Hematopoietic multipotent progenitor cell treated with erythropoietin and hydrocortisone succinate and interleukin-3 and kit ligand, for 4 days (in vitro differentiated cells): ENCODE data around the gene COL9A3.

Experiments
- DNase-seq: peaks from one replicate; pipeline ENCODE4 v3.0.0-alpha.2; 2015

COL9A3 gene

DNA sequence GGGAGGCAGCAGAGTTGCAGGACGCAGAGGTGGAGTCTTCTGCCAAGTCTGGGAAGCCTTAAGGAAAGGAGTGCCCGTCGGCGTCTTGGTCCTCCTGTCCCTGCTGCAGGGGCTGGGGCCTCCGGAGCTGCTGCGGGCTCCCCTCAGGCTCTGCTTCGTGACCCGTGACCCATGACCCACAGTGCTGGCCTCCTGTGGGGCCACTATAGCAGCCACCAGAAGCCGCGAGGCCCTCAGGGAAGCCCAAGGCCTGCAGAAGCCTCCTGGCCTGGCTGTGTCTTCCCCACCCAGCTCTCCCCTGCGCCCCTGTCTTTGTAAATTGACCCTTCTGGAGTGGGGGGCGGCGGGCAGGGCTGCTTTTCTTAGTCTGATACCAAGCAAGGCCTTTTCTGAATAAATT is 3.3 kb upstream of the COL9A3 start:
- no peak for DNase-seq

DNA sequence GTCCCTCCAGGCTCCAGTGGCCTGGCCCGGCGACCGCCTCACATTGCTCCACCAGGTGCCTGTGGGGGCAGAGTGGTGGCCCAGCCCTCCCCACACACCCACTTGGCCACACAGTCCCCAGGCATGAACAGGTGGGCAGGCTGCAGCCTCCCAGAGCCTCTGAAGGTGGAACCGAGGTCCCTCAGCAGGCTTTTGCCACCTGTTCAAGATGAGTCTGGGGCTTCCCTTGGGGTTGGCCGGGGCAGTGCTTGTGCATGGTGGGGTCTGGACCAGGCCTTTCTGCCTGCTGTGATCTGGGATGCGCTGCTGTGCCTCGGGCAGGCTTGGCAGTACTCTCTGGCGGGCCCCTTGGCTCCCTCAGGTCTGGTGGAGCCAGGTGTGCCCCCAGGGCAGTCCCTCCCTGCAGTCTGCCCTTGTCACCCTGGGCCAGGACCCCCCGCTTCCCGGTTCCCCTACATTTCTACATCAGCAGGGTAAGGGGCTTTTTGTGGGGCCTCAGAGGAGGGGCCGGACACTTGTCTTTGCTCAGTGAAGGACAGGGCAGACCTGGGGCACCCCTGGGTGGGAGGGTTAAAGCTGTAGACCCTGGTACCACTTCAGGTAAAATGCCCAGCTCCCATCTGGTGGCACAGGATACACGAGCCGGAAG is 2.7 kb upstream of the COL9A3 start:
- DNase-seq: no peak

DNA sequence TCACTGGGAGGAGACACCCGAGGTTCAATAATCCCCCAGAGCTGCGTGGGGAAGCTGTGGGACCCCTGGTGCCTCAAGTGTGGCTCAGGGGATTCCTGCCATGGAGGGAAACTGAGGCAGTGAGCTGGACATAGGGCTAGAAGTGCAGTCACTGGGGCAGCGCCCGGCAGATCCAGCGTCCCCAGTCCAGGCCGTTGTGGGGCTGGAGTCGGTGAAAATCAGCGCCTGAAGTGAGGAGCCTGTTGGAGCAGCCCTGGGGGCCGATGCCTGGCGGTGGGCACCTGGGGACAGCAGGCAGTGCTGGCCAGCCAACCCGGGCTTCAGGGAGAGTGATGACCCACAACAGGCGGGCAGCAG is 2.2 kb upstream of the COL9A3 start:
- DNase-seq: no peak

DNA sequence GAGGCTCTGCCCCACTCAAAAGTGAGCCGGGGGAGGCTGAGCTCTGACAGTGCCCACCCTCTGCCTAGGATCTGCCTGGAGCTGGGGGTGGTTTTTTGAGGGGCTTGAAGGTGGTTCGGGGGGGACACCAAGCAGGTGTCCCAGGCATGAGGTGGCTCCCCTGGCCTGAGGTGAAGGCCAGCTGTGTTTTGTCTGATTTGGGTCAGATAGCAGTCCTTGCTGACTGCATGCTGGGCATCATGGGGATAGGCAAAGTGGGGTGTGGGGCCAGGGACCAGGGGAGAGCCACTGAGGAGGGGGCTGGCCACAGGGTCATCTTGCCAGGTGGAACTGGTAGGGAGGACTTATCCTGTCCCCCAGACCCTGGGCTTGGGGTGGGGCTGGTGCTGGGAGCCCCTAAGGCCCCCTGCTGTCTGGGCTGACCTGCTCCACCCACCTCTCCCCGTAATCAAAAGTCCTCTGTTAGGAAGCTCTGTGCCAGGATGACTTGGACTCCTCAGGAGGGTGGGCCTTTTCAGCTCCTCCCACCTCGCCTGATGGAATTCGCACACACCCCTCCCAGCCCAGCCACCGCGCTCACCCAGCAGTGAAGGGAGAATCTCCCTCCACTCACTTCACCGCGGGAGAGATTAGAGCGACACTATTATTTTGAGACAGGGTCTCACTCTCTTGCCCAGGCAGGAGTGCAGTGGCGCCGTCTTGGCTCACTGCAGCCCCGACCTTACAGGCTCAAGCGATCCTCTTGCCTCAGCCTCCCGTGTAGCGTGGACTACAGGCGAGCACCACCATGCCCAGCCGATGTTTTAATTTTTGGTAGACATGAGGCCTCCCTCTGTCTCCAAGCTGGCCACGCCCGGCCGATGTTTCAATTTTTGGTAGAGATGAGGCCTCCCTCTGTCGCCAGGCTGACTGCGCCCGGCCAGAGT is 1.5 kb upstream of the COL9A3 start:
- peak; percentile 58 for DNase-seq

DNA sequence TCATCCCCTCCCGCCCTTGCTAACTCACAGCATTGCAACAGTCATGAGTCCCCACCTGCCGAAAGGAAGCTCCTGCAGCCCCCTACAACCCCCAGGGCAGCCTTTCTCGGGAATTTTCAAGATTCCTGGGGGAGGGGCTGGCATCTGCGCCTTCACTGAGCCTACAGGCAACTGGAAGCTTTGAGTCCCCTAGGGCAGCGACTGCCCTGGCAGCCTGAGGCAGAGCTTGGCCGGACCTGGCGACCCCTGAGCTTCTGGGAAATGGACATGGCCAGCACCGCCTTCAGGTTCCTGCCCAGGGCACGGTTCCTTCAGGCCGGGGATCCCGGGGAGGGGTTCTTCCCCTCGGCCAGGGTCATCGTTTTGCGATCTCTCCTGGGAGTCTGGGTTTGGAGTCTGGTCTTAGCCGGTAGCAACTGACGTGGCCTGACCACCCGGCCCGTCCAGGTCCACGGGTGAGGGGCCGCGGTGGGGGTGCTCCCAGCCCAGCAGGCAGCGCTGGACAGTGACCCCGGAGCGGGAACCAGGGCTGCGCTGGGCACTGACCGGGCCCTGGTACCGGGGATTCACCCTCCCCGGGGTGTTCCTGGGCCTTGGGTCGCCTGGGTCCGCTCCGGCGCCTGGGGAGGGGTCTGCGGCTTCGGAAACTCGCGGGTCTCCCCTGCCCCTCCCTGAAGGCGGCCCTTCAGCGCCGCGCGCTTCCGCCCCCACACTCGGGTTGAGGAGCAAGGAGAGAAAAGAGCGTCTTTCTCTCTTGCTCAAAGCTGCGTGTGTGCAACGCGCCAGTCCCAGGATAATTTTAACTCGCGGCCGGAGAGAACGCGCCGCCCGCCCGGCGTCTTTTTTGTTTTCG is 593 bp upstream of the COL9A3 start:
- no peak for DNase-seq

DNA sequence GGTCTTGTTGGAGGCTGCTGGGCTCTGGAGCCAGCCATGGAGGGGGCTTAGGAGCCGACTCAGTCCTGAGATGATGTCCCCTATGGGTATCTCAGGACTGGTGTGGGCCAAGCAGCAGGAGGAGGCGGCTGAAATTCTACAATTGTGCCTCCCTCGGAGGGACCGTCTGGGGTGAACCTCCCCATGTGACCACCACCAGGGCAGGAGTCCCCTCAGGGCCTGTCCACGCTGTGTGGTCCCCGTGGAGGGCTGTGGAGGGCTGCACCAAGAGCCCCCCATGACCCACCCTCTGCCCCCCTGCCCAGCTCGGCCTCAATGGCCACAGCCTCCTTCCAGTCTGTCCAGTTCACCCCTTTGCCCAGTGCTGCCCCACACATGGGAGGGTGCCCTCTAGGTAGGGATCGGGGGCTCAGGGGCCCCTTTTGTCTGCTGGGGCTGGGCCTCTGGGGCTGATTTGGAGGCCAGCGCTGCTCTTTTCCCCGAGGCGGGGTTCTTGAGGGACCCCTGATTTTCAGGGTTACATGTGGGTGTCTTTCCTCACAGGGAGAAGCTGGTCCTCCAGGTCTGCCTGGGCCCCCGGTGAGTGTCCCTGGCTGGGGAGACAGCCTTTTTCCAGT is 1.2 kb downstream of the COL9A3 start:
- no peak for DNase-seq

DNA sequence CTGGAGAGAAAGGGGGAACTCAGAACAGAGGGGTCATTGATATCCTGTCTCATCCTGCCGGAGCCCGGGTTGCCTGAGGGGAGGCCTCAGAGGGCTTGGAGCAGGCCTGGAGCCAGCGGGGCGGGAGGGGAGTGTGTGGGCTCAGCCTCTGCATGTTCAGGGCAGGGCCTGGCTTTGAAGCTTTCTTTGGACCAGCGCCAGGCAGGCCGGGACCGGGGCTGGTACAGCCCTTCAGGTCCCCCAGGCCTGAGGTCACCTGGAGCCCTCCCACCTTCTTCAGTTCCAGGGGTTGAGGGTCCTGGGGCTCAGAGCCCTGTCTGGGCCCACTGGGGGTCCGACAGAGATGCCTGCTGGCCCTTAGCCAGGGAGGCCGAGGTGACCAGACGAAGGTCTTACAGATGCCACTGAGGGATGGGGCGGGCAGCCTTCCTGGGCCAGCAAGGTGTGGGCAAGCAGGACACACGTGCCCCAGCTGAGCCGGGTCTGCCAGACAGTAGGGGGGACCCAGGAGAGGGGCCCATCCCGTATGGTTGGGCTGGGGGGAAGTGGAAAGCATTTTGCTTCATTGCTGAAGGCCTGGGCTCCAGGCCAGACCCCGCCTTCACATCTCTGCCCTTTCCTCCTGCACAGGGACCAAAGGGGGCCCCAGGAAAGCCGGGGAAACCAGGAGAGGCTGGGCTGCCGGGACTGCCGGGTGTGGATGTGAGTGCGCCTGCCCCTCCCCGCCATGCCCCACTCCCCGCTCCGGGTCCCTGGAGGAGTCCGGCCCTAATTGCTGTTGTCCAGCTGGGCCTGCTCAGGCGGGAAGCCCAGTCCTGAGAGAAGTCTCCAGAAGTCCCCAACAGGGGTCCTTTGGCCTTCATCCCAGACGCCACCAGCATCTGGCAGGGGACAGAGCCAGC is 2.0 kb downstream of the COL9A3 start:
- DNase-seq: no peak

DNA sequence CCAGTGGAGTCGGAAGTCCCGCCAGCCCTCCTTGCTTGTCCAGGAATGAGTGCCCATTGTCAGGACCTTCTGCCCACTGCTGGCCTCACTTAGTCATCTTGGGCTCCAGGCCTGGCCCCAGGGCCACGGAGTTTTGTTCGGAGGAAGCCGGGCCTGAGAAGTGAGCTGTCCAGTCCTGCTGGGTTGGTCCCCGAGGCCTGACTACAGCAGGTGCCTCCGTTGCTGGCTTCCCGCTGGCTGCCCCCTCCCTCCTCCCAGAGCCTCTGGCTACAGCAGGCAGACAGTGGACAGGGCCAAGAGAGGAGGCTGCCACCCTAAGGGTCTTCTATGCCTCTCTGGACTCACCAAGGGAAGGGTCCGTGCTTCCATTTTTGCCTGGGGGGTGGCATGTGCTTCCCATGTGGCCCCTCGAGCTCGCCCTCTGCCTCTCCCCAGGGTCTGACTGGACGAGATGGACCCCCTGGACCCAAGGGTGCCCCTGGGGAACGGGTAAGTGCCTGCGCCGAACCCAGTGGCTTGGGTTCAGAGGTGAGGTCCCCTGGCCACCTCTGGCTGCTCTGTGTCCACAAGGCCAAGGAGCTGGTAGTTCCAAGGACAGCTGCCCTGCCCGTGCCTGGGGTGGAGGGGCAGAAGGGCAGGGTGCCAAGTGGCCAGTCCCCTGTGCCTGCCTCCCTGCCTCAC is 2.8 kb downstream of the COL9A3 start:
- DNase-seq: no peak

DNA sequence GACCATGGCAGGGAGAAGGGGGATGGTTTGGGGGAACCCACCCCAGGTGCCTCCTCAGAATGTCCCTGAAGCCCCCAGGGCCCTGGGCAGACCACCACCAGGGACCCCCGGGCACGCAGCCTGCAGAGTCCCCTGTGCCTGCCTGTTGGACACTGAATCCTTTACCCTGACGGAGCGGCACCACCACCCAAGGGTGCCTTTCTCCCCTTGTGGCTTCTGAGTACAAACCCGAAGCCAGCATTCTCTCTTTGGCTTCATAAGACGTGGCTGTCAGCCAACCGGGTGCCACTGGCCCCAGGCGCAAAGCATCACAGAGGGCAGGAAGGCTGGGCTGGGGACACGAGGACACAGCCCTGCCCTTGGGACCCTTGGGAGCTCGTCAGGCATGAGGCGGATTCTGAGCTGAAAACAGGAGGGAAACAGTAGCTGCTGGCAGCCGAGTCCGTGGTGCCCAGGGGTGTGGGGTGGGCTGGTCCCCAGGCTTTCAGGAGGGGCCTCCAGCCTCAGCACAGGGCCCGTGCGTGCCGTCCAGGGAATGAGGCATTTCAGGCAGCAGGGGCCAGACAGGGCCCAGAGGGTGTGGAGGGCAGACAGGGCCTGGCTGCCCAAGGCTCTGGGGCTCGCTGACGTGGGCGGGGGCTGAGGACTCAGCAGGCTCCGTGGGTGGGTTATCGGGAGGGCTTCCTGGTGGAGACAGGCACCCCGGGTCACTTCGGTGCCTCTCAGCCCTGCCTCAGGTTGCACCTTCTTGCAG is 3.5 kb downstream of the COL9A3 start:
- DNase-seq: no peak

DNA sequence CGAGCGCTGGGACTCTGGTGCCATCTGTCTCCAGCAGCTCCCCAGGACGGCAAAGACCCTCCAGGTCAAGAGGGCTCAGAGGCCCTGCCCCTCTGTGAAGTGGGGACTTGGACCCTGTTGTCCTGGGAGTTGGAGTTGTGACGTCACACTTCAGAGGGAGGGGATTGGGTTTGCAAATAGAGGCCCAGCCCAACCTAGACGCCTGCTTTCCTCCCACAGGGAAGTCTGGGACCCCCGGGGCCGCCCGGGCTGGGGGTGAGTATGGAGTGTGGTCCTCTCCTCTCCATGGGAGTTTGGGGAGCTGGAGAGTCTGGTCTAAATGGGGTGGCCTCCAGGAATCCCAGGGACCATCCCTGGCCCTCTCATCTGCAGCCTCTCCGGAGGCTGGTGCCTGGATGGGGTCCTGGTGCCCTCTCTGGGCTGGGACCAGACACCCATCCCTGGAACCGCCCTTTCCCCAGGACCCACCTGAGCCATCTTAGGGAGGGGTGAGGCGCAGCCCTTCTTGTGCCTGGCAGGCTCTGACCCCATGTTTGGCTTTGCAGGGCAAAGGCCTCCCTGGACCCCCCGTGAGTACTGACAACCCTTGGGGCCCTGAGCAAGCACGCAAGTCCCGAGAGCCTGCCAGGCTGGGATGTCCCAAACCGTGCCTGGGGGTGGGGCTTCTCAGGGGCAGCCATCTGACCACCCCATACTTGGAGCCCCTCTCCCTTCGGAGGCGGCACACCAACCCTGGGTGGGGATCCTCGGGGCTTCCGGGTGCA is 4.3 kb downstream of the COL9A3 start:
- no peak for DNase-seq

DNA sequence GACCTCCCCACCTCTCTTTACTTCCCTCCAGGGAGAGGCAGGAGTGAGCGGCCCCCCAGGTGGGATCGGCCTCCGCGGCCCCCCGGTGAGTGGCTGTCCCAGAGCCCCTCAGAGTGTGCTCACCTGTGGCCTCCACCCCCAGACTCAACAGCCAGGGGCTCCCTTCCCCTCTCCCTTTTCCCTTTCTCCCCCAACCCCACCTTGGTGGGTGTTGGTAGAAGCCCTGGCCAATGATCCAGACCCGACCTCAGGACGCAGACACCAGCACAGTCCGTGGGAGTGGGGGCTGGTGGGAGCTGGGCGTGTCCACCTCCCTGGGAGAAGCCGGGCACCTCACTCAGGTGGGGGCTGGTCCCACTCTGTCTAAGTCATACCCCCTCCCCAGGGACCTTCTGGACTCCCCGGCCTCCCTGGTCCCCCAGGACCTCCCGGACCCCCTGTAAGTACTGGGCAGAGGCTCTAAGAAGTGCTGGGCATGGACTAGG is 4.9 kb downstream of the COL9A3 start:
- DNase-seq: no peak

DNA sequence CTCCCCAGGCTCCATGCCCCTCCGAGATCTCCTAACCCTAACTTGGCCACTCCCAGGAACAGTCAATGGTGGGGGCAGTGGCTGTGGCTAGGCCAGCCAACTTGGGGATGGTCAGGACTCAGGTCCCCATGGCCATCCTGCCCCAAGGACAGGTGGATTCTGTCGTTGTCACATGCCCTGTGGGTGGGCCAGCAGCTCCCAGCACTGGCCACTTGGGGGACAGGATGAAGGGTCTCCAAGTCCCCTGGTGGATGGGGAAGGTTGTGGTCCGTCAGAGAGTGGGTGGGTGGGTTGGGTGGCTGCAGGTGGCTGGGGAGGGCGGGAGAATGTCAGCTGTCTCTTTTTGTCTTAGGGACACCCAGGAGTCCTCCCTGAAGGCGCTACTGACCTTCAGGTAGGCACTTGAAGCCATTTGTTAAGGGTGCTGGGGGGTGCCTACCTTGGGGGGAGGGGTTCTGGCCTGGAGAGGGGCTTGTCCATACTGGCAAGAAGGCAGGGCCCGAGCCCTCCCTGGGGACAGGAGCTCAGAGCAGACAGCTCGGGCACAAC is 5.5 kb downstream of the COL9A3 start:
- no peak for DNase-seq

DNA sequence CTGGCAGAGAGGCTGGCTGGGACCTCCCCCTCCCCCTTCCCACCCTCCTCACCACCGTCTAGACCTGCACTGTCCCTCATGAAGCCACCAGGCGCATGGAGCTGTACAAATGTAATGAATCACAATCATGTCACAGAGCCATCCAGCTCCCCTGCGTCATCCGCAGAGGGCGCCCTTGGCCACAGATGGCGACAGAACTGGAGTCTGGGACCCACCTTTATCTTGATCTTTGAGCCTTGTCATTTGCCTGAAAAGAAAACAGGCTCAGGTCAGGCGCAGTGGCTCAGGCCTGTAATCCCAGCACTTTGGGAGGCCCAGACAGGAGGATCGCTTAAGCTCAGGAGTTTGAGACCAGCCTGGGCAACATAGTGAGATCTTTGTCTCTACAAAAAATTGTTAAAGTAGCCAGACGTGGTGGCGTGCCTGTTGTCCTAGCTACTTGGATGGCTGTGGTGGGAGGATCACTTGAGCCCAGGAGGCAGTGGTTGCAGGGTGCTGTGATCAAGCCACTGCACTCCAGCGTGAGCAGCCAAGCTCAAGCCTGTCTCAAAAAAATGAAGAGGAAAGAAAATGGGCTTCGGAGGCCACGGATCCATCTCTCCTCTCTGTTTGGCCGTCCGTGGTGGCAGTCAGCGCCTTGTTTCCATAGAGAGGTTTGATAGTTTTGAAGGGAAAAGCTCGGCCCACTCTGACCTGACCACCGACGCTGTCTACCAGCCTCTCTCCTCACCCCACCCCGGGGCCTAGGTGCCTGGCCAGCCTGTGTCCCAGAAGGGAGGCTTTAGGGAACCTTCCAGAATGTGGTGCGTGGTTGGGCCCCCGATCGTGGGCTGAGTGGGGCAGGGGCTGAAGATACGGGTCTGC is 6.2 kb downstream of the COL9A3 start:
- DNase-seq: peak; percentile 94

DNA sequence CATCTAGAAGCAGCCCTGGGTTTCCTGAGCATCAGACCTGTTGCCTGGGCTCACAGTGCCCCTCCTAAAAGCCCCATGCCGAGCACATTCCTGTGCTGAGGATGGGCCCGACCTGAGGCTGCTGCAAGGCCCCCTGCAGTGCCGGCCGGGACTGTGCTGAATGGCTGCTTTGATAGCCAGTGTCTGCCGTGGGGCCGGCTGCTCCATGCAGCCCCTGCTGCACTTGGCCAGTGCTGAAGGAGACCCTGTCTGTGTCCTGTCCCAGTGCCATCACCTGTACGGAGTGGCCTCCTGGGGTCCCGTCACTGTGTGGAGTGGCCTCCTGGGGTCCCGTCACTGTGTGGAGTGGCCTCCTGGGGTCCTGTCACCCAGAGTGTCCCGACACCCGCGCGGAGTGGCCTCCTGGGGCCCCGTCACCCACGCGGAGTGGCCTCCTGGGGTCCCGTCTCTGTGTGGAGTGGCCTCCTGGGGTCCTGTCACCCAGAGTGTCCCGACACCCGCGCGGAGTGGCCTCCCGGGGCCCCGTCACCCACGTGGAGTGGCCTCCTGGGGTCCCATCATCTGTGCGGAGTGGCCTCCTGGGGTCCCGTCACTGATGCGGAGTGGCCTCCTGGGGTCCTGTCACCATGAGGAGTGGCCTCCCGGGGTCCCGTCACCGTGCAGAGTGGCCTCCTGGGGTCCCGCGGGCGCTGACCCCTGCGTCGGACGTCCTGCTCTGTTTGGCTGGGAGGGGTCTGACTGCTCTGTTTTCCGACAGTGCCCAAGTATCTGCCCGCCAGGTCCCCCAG is 7.0 kb downstream of the COL9A3 start:
- DNase-seq: no peak

DNA sequence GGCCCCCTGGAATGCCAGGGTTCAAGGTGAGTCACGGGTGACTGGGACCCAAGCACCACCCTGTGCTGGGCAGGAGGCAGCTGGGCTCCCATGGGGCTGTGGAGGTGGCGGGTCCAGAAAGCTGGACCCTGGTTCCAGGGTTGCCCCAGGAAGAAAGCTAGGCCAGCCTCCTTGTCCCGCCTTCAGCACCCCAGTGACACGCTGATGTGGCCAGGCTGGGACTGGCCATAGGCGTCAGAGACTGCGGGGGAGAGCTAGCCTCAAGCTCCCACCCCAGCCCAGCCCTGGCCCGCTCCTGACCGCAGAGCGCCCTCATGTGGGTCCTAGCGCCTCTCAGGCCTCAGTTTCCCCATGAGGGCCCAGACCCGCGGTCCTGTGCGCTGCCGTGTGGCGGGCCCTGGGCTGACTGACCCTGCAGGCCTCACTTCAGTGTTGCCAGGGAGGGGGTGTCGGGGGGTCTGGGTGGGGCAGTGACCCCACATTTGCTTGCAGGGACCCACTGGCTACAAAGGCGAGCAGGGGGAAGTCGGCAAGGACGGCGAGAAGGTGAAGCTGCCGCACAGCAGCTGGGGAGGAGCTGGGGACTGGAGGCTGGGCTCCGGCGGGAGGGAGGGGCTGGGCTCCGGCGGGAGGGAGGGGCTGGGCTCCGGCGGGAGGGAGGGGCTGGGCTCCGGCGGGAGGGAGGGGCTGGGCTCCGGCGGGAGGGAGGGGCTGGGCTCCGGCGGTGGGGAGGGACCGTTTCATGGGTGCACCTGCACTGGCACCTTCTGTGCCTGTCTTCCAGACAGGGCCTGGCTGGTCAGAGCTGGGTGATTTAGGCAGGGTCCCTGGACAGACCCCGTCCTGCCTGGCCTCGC is 7.9 kb downstream of the COL9A3 start:
- DNase-seq: peak; percentile 80

DNA sequence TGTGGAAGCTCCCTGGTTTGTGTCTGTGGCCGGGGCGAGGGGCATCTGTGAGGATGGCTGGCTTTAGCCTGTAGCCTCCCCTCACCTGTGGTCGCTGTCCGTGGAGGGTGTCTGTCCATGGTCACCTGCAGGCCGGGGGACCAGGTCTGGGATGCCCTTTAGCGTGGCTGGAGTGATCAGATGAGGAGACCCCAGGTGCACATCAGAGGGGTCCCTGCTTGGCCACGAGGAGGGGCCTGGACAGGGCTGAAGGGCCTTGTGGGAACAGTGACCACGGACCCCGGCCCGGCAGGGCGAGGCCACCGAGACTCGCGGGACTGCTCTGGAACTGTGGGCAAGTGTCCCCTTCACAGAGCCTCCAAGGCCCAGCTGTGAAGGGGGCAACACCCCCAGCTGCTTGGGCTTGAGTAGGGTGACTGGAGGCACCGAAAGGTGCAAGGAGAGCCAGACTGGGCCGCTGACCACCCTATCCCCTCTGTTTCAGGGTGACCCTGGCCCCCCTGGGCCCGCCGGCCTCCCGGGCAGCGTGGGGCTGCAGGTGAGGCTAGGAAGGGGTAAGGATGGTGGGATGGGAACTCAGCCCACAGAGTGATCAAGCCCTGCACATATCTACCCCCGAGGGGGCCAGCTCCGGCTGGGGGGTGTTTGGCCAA is 8.6 kb downstream of the COL9A3 start:
- DNase-seq: no peak
